ENCODE measurements around the gene ASB2.

Gene ASB2

DNA sequence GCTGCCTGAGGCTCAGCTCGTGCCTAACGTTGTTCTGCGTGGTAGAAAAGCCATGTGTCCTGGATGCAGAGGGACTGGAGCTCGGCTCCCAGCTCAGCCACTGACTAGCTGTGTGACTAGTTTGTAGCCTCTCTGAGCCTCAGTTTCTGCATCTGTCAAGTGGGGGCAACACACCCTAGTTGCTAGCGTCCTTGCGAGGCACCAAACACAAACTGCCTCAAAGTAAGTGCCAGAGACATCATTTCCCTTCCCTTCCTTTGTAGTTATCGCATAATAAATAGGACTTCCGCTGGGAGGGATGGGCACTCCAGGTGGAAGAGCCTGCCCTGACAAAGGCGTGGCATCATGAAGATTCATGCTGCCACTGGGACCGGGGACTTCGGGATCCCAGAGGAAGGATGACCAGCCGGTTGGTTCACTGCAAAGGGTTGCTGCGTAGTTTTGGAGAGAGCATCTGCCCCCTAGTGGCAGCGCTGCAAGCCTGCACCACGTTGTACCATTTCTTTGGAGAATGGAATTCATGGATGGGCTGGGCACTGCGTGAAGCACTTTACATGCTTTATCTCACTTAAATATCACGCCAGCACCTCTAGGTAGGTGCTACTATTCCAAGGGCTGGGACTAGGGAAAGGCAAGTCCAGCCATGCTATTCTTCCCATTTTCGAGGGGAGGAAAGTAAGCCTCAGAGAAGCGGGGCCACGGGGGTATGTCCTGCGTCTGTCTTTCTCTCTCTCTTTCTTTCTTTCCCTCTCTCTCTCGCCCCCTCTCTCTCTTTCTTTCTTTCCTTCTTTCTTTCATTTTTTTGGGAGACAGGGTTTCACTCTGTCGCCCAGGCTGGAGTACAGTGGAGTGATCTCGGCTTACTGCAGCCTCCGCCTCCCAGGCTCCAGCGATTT lies 25.4 kb upstream of the ASB2 start:
- in situ Hi-C loops (cut with MboI; ENCODE audit: low sequenced_read_pairs) = loop anchor here (10.0 kb wide), 1 partner anchor 67 kb away; no protein-coding TSS in a partner anchor

DNA sequence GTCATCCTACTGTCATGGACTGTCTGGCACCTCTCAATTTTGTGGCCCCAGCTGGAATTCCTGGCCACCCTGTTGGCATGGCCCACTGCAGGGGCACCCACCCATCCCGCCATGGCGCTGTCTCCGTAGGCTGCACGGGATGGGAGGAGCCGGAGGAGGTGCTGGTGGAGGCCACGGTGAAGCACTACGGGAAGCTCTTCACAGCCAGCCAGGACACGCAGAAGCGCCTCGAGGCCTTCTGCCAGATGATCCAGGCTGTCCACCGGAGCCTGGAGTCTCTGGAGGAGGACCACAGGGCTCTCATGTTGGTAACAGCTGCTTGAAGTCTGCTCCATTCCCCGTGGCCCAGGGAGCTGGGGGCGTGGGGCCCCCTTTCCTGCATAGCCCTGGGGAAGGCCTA lies 24.6 kb upstream of the ASB2 start:
- in situ Hi-C loops (cut with MboI; ENCODE audit: low sequenced_read_pairs) = loop anchor here (10.0 kb wide), 1 partner anchor 66 kb away; no protein-coding TSS in a partner anchor

DNA sequence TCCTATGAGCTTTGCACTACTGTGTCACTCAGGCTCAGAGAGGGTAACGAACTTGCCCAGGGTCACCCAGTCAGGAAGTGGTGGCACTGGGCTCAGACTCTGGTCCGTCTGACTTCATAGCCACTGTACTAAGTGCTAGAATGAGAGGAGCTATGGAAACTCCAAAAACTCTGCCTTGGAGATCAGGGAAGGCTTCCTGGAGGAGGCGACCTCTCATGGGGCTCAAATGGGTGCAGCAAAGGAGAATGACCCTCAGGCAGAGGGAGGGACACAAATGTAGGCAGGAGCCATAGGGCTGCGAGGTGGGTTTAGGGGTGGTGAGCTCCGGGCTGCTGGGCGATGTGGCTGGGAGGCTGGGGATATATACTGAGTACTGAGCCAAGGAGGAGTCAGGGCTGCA lies 23.9 kb upstream of the ASB2 start:
- in situ Hi-C loops (cut with MboI; ENCODE audit: low sequenced_read_pairs) = loop anchor here (10.0 kb wide), 1 partner anchor 65 kb away; no protein-coding TSS in a partner anchor

DNA sequence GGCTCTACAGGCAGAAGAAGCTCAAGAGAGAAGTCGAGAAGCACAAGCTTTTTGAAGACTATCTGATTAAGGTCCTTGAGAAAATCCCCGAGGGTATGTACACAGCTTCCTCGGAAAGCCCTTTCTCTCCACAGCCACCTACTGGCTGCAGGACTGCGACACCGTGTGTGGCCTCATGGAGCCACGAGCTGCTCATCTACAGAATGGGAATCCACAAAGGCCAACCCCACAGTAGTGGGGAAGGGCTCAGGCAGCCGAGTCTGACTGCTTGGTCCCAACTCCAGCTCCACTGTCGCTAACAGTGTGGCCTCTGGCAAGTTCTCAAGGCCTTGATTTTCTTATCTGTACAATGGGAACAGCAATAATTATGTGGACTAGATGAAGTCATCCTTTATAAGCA lies 23.2 kb upstream of the ASB2 start:
- in situ Hi-C loops (cut with MboI; ENCODE audit: low sequenced_read_pairs) = no loop called here

DNA sequence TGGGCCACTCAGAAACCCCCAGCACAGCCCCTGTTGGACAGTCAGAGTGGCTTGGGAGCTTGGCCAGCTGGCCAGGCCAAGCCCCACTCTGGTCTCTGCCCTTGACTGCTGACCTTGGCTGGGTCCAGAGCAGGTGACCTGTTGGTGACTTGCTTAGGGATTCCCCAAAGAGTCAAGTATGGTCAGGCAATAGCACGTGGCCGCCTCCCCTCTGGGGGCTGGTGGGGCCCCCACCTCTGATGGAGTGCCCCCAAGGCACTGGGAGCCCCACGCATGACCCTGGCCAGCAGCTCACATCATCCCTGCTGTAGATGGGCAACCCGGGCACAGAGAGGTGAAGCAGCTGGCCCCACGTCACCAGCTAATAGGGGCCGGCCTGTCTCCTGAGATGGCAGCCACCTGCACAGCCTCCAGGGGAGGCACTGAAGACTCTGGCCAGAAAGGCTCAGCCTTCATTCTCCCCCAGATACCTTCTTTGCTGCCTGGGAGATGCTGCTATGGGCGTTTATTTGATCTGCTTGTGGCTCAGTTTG lies 22.6 kb upstream of the ASB2 start:
- in situ Hi-C loops (cut with MboI; ENCODE audit: low sequenced_read_pairs) = no loop called here

DNA sequence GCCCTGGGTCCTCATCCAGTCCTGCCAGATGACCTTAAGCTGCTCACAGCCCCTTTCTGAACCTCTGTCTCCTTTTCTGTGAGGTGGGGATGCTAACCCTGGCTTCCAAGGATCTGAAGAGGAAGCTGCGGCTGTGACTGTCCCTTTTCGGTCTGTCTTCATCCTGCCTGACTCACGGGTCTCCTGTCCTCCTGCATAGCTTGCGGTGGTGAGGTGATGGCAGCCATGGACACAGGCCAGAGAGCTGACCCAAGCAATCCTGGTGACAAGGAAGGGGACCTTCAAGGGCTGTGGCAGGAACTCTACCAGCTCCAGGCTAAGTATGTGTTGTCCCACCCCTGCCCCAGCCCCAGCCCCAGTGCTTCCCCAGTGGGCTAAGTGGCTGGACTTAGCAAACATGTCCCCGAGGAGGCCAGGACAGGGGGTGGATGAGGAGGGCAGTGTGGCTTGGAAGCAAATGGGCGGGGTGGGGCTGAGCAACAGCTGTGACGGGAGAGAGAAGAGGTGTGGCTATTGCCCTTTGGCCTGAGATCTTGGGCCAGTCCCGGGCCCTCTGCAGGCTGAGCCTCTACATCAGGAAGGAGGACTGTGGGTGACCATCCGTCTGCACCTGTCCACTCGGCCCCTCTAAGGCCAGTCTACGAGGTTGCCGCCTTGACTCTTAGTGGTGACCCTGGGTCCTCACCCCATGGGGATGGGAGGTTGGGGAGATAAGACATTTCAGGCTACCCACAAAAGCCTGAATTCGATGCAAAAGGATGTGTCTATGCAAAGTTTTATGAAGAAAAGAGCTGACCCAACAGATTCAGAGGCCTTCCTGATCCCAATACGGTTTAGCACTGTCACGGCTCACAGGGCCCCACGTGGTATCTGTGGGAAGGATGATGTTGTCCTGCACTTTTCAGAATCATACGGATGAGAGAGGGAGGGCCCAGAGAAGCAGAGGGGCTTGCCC lies 21.8 kb upstream of the ASB2 start:
- in situ Hi-C loops (cut with MboI; ENCODE audit: low sequenced_read_pairs) = no loop called here

DNA sequence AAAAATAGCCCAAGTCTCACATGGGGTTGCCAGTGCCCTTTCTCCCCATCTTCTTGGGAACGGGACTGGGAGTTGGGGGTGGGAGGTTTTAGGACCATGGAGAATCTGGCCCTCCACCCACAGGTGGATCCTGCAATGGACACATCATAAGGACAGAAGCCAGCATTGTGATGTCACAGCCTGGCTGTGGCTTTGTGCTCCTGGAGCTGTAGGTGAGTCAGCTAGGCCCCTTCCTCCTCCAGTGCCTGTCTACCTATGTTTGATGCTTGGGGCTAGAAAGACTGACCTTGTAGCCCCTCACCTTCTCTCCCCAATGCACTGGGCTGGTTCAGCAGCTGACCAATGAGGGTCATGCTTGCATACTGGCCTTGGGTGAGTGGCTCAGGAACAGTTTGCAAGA lies 20.7 kb upstream of the ASB2 start, which contains the start of gene CCDC197:
Gene CCDC197 (plus strand): TSS at position 220 of the 400 bp plus-strand sequence. CDS start 831 bp downstream, outside the sequence.
- in situ Hi-C loops (cut with MboI; ENCODE audit: low sequenced_read_pairs) = no loop called here

DNA sequence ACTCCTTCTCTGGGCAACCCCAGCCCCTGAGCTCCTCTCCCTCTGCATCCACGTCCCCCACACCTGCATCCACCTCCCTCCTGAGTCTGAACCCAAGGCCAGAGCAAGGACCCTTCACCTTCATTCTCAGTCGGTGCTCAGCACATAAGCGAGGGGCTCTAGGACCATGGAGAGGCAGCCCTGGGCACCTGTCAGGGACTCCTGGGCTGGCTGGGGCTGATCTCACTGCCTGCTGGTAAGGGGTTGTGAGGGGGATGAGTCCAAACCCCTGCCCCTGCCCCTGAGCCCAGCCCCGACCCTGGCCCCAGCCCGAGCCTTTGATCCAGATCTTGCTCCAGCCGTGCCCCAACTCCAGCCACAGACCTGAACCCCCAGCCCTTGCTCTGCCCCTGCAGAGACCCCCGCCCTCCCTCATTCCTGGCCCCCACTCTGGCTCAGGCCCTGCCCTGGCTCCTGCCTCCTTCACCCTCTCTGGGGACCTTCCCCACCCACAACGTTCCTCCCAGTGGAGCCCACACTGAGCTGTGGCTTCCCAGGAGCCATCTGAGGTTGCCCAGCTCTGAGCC lies 19.8 kb upstream of the ASB2 start:
- in situ Hi-C loops (cut with MboI; ENCODE audit: low sequenced_read_pairs) = no loop called here

DNA sequence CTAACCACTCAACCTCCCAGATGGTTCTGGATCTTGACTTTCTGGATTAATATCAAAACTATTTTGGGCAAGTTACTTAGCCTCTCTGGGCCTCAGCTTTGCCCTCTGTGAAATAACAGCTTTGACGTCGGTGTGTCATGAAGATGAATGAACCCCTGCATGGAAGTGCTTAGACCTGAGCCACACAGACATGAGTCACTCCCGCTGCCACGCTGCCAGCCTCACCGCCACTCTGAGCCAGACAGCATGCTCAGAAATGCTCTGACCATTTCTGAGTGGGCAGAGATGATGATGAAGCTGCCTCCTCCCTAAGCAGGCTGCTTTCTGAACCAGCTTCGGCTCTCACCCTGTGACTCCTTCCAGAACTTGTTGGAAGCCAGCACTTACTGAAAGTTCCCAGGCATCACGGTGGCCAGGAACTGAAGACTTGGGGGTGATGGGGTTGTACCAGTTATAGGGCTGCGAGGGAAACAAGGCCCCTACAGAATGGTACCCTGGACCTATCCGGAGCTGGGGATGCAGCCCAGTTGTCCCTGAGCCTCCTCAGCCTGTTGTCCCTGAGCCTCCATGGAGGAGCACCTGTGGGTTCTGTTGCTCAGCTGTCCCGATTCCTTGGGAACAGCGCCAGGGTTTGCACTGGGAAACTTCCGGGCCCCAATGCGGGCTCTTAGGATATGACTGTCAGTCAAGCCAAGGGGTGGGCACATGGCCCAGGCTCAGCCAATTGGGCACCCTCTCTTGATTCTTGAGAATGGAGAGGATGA lies 18.7 kb upstream of the ASB2 start:
- in situ Hi-C loops (cut with MboI; ENCODE audit: low sequenced_read_pairs) = no loop called here

DNA sequence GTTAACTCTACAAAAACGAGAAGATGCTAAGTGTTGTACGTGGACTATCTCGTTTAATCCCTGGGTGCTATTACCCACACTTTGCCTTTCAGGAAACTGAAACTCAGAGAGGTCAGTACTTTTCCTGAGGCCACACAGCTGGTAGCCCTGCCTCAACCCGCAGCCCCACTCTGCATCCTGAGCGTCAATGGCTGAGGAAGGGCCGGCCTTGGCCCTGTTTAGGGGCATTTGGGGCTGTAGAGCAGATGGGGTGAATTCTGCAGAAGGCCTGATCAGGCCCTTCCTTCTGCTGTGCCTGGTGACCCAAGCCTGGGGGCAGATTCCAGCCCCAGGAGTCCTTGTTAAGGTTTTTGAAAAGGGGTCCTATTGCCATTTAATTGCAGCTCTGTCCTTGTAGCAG lies 17.0 kb upstream of the ASB2 start:
- in situ Hi-C loops (cut with MboI; ENCODE audit: low sequenced_read_pairs) = no loop called here

DNA sequence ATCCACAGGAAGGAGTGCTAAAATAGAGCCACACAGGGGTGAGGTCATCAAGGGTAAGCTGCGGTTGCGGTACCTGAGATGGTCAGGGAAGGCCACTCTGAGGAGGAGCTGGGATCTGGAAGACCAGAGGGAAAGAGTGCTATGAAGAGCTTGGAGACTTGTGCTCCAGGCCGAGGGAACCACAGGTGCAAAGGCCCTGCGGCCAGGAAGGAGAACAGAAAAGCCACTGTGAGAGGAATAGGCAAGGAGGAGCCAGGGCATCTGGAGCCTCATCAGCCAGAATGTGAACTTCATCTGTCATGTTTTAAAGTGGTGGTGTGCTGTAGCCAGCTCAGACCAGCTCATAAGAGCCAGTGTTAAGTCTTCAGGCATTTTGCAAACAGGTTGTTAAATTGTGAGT lies 15.3 kb upstream of the ASB2 start:
- in situ Hi-C loops (cut with MboI; ENCODE audit: low sequenced_read_pairs) = no loop called here

DNA sequence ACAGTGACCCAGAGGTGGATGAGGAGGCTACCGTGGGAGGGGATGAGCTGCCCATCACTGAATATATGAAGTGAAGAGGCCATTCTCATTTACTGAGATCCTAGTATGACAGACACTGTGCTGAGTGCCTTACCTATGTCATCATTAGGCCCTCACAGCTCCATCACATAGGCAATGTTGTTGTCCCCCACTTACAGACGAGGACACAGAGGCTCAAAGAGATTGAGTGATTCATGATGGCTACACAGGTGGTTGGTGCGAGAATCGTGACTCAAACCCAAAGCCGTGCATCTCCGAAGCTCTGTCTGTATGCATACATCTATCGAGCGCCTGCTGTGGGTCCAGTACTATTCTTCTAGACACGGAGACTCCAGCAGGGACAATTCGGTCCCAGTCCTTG lies 14.8 kb upstream of the ASB2 start:
- in situ Hi-C loops (cut with MboI; ENCODE audit: low sequenced_read_pairs) = no loop called here

DNA sequence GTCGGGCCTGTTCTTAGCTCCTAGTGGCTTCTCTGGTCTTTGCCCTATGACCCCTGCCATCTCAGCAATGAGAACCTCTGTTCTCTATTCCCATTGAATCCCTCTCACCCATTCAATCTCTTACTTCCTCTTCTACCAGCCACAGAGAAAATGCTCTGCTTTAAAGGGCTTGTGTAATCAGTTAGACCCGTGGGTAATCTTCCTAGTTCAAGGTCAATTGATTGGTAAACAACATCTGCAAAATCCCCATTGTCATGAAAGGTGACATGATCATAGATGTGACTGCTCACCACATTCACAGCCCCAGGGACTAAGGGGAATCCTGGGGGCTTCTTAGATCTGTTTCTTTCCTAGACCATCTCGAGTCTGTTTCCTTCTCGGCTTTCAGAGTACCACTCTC lies 13.6 kb upstream of the ASB2 start:
- in situ Hi-C loops (cut with MboI; ENCODE audit: low sequenced_read_pairs) = no loop called here

DNA sequence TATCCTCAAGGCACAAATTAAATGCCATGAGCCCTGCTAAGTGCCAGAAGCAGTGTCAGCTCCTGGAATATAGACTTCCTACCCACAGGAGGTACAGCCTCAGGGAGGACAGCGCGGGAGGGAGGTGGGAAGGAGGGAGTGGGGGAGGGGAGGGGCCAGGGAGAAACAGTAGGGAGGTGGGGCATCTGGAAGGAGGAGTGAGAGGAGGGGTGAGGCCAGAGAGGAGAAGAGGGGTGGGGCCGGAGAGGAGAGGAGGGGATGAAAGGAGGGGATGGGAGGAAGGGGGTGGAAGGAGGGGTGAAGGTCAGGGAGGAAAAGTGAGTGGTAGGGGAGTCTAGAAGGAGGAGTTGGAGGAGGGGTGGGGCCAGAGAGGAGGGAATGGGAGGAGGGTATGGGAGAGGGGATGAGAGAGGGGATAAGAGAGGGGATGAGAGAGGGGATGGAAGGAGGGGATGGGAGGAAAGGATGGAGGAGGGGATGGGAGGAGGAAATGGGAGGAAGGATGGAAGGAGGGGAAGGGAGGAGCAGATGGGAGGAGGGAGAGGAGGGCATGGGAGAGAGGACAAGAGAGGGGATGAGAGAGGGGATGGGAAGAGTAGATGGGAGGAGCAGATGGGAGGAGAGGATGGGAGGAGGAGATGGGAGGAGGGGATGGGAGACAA lies 11.6 kb upstream of the ASB2 start:
- in situ Hi-C loops (cut with MboI; ENCODE audit: low sequenced_read_pairs) = no loop called here

DNA sequence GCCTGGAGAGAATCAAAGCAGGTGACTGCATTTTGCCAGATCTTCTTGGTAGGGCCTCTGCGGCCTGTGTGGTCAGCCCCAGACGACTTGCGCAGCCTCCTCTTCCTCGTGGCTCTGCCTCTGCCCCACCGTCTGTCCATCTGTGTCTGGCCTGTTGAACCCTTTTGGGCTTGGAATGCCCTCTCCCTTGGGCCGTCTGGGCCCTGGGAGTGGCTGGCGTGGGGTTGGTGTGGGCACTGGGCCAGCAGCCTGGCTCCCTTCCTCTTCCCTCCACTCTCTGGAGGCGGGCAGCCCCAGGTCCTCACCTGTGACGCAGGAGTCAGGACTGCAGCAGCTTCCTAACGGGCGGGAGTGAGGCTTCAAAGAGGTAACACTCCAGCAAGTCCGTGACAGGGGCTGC lies 11.0 kb upstream of the ASB2 start:
- in situ Hi-C loops (cut with MboI; ENCODE audit: low sequenced_read_pairs) = no loop called here

DNA sequence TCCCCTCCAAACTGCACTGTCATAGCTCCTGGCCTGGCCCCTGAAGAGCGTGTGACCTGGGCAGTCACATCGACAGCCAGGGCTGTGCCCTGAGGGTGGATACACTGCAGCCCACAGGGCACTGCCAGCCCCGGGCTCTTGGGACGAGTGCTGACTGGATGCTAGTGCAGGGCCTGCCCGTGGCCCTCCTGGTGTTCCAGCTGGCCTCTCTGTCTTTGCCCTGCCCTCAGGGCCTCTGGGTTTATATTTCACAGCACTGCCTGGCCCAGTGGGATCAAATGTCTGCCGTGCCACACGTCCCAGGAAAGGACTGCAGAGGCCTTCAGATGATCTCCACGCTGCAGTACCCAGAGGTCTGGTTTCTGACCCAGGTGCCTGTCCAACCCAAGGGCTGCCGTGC lies 10.6 kb upstream of the ASB2 start:
- in situ Hi-C loops (cut with MboI; ENCODE audit: low sequenced_read_pairs) = no loop called here

DNA sequence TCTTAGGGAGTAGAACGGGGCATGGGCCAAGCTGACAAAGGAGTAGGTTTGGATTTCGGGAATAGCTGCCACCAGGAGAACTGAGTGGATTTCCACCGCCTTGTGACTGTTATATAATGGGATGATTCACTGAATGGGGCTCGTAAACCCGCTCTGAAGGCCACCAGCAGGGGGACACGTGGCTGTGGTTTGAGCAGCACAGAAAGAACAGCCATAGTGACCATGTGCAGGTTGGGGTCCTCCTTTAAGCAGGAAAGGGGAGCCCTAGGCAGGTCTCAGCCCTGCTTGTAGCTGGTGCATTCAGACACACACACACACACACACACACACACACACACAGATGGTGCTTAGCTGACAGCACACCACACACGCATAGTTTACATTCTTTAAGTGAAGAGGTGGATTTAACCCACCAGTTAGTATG lies 8.6 kb upstream of the ASB2 start:
- in situ Hi-C loops (cut with MboI; ENCODE audit: low sequenced_read_pairs) = no loop called here

DNA sequence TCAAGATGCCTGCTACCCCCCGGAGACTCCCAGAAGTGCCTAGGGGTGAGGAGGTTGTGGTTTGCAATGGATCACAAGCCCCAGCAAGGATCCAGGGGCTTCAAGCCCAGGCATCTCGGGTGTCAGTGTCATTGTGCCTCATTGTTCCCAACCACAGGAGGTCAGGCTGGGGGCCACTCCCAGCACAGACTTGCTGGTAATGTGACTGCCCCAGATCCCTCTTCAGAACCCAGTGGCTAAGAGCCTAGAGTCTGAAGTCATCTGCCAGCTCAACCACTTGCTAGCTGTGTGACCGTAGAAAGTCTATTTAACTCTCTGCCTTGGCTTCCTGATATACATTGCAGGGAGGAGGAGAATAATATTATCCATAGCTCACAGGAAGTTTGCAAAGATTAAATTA lies 7.7 kb upstream of the ASB2 start:
- in situ Hi-C loops (cut with MboI; ENCODE audit: low sequenced_read_pairs) = no loop called here

DNA sequence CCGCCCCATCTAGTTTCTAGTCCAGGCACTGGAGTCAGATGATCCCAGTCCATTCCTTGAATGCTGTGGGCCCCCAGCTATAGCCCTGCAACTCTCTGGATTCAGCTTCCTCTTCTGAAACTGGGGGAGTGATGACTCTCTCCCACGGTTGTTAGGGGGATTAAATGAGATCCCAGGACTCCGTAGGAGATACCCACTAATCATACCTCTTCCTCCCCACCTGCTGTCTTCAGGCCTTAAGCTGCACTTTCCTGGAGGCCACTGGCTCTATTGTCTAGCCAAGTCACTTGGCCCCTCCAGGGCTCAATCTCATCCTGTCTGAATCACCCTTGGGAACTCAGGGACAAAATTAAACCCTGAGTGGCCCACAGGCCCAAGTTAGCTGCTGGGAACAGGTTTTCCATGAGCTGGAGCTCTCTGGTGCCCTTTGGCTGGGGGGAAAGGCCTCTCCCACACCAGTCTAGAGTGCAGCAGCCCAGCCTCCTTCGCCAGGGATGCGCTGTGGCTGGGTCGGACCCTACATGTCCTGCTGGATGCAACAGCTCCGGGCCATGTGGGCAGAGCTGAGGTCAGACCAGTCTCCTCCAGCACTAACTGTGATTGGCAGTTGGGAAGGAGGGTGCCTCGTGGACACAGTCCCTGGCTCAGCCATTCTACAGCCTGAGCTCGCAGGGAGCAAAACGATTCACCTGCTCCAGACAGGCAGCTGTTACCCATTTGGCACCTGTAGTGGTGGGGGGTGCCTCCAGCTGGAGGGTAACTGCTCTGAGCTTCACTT lies 6.0 kb upstream of the ASB2 start:
- in situ Hi-C loops (cut with MboI; ENCODE audit: low sequenced_read_pairs) = no loop called here

All from HL-60/S4 treated with phorbol 12-myristate 13-acetate at 8.2 ng/mL for 4 days and 3 days (cell line).